PC-3 (cell line): ENCODE measurements around the gene IBTK. TPM values are rescaled to one million over a fixed set of nuclear protein-coding genes. Genes with fewer than 3 reads are reported as not detected.

ENCODE experiments used
- ATAC-seq: fragments of 200-7000 bp; cut with Tn5 transposase; 2 replicates; pipeline ENCODE4 v1.9.1; 2020; ENCODE audit warnings: mild to moderate bottlenecking, moderate library complexity
- BruUV-seq: library from RNA; stranded (reverse); fragments of 400-500 nt; replicated peaks from 2 replicates; lab custom pipeline; 2021; lab: Mats Ljungman, UMichigan
- CTCF ChIA-PET: fragments of 300-600 bp; sonication (Branson Sonifier 250); formaldehyde crosslinking; loops from one replicate; lab custom pipeline; 2022; ENCODE audit warnings: antibody characterized with exemption; lab: Charles Lee
- POLR2A ChIA-PET: fragments of 300-600 bp; sonication (Branson Sonifier 250); formaldehyde crosslinking; loops from one replicate; lab custom pipeline; 2022; ENCODE audit warnings: antibody characterized with exemption; ENCODE audit not compliant: unreplicated experiment; lab: Charles Lee
- DNase-seq: peaks from one replicate; pipeline ENCODE4 v3.0.0-alpha.2; 2015
- H2AFZ ChIP-seq: fragments of 300-600 bp; sonication (generic); 2 replicates; pipeline ENCODE4 v1.6.0; 2016; ENCODE audit warnings: antibody characterized with exemption, low read length
- H3F3A ChIP-seq: fragments of 300-600 bp; sonication (generic); one replicate; pipeline ENCODE4 v1.6.0; 2017; ENCODE audit warnings: antibody characterized with exemption, low read length, control low read depth, mild to moderate bottlenecking; ENCODE audit not compliant: unreplicated experiment
- H3K27ac ChIP-seq: fragments of 300-600 bp; sonication (generic); 2 replicates; pipeline ENCODE4 v1.5.1; 2016; ENCODE audit warnings: mild to moderate bottlenecking, low read length
- H3K27me3 ChIP-seq: fragments of 300-600 bp; sonication (generic); 2 replicates; pipeline ENCODE4 v1.6.1; 2016; ENCODE audit warnings: low read length, mixed read lengths
- H3K36me3 ChIP-seq: fragments of 300-600 bp; sonication (generic); 2 replicates; pipeline ENCODE4 v1.6.1; 2016; ENCODE audit warnings: low read depth, mixed run types, low read length, mixed read lengths
- H3K4me1 ChIP-seq: fragments of 300-600 bp; sonication (generic); 2 replicates; pipeline ENCODE4 v1.5.1; 2016; ENCODE audit warnings: low read length; ENCODE audit not compliant: insufficient read depth
- H3K4me2 ChIP-seq: fragments of 300-600 bp; sonication (generic); 2 replicates; pipeline ENCODE4 v1.6.0; 2016; ENCODE audit warnings: low read length
- H3K4me3 ChIP-seq: fragments of 300-600 bp; sonication (generic); 2 replicates; pipeline ENCODE4 v1.5.1; 2016; ENCODE audit warnings: mild to moderate bottlenecking, low read length, mixed read lengths
- H3K79me2 ChIP-seq: fragments of 300-600 bp; sonication (generic); 2 replicates; pipeline ENCODE4 v1.6.1; 2017; ENCODE audit warnings: low read length, mixed read lengths
- H3K9ac ChIP-seq: fragments of 300-600 bp; sonication (generic); 2 replicates; pipeline ENCODE4 v1.6.0; 2016; ENCODE audit warnings: mild to moderate bottlenecking, low read length
- H3K9me2 ChIP-seq: fragments of 300-600 bp; sonication (generic); replicated peaks from 2 replicates; pipeline ENCODE4 v1.6.1; 2016; ENCODE audit warnings: mixed run types, low read length, mixed read lengths
- H3K9me3 ChIP-seq: fragments of 300-600 bp; sonication (generic); 2 replicates; pipeline ENCODE4 v1.6.1; 2016; ENCODE audit warnings: low read length, mixed read lengths
- H4K20me1 ChIP-seq: fragments of 300-600 bp; sonication (generic); 2 replicates; pipeline ENCODE4 v1.6.1; 2016; ENCODE audit warnings: low read length, mixed read lengths
- EZH2 ChIP-seq: fragments of 300-600 bp; sonication (generic); IDR thresholded peaks from one replicate; pipeline ENCODE4 v1.6.1; 2017; ENCODE audit warnings: antibody characterized with exemption, mild to moderate bottlenecking, low read length; ENCODE audit not compliant: unreplicated experiment
- EZH2phosphoT487 ChIP-seq: fragments of 300-600 bp; sonication (generic); IDR thresholded peaks from 2 replicates; pipeline ENCODE4 v1.6.1; 2018; ENCODE audit warnings: mild to moderate bottlenecking, antibody characterized with exemption, low read length, borderline replicate concordance
- intact Hi-C: fragments of 100-400 bp; cut with micrococcal nuclease; formaldehyde crosslinking; loops from 2 replicates; pipeline ENCODE4 v1.9.0; 2023
- total RNA-seq: library from RNA; depleted of rRNA; stranded (reverse); fragments of >200 nt; gene quantifications from 2 replicates; pipeline ENCODE4 v1.2.3, GENCODE V29; 2014
- TF ChIP-seq, protein P1 (sequence below): fragments of 300-600 bp; sonication (generic); conservative IDR thresholded peaks from 2 replicates; pipeline ENCODE4 v1.5.1; 2017; ENCODE audit warnings: antibody characterized with exemption, low read depth, mild to moderate bottlenecking, low read length

The IBTK gene
- total RNA-seq, 1 experiment from 2014 or later, result 17.2 TPM

DNA sequence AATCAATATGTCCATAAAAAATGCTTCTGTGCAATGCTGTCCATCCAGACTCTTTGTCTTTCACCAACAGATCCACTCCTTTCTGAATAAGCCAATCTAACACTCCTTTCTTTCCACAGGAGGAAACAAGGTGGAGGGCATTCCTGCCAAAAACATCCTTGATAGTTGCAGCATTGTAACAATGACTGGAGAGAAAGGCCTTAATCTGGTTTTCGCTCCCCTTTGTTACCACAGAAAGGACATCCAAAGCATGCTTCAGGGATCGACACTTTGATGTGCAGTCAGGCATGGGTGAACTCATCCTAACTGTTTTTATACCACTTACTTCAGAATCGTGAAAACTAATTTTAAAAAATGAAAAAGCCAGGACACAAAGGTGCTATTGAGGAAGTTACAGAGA is 7.4 kb downstream of the IBTK start:
- peaks cover 5% of the 10 kb centered on the region for H3K36me3 ChIP-seq
- no peak overlapping the region for H3K27ac ChIP-seq
- POLR2A ChIA-PET, result no interaction called here
- TF ChIP-seq EZH2, result no peak
- TF ChIP-seq EZH2phosphoT487, result no peak
- TF ChIP-seq, protein P1, sequence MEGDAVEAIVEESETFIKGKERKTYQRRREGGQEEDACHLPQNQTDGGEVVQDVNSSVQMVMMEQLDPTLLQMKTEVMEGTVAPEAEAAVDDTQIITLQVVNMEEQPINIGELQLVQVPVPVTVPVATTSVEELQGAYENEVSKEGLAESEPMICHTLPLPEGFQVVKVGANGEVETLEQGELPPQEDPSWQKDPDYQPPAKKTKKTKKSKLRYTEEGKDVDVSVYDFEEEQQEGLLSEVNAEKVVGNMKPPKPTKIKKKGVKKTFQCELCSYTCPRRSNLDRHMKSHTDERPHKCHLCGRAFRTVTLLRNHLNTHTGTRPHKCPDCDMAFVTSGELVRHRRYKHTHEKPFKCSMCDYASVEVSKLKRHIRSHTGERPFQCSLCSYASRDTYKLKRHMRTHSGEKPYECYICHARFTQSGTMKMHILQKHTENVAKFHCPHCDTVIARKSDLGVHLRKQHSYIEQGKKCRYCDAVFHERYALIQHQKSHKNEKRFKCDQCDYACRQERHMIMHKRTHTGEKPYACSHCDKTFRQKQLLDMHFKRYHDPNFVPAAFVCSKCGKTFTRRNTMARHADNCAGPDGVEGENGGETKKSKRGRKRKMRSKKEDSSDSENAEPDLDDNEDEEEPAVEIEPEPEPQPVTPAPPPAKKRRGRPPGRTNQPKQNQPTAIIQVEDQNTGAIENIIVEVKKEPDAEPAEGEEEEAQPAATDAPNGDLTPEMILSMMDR, result no peak
- H2AFZ ChIP-seq, result no peak overlapping the region
- no peaks in the 10 kb centered on the region for H3K27me3 ChIP-seq
- ATAC-seq, result no peak
- no peak overlapping the region for H3K4me3 ChIP-seq
- no peak overlapping the region for H3K4me2 ChIP-seq
- no peaks in the 10 kb centered on the region for H3F3A ChIP-seq
- H3K9me3 ChIP-seq, result no peaks in the 10 kb centered on the region
- H3K4me1 ChIP-seq, result peaks cover 14% of the 10 kb centered on the region; the same call in 1 of the 2 replicates
- CTCF ChIA-PET, result no interaction called here
- H3K9ac ChIP-seq, result no peak overlapping the region
- peaks cover 81% of the 10 kb centered on the region for H3K79me2 ChIP-seq
- no peak for DNase-seq
- intact Hi-C loops, result loop anchor here (10.0 kb wide), 1 partner anchor 955 kb away; the partner anchor contains the start of genes PGM3 and RWDD2A
- BruUV-seq, result no TSS peak
- H4K20me1 ChIP-seq, result peaks cover 10% of the 10 kb centered on the region; the same call in 1 of the 2 replicates
- no peaks in the 10 kb centered on the region for H3K9me2 ChIP-seq

DNA sequence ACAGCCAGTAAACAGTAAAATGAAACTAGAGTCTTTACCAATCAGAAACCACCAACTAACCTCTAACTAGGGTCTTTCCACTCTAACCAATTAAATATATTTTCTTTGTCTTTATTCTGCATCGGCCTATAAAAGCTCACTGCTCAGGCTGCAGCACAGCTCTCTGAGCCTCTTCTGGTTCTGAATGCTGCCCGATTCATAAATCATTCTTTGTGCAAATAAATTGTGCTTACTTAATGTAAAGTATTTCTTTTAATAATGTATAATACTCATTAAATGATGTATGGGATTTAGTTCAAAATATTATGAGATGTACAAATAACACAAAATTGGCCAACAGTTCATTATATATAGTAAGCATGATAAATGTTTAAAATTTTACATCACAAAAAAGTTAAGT is 7.9 kb downstream of the IBTK start:
- Histone ChIP-seq H3K4me1 (peaks cover 8% of the 10 kb centered on the region; the same call in 1 of the 2 replicates), H3K9ac (no peak overlapping the region), H3F3A (no peaks in the 10 kb centered on the region), H3K27me3 (no peaks in the 10 kb centered on the region), H4K20me1 (peaks cover 7% of the 10 kb centered on the region; the same call in 1 of the 2 replicates), H3K27ac (no peak overlapping the region), H3K9me2 (no peaks in the 10 kb centered on the region), H3K4me2 (no peak overlapping the region), H2AFZ (no peak overlapping the region), H3K9me3 (no peaks in the 10 kb centered on the region), H3K36me3 (peaks cover 5% of the 10 kb centered on the region), H3K4me3 (no peak overlapping the region), H3K79me2 (peaks cover 75% of the 10 kb centered on the region)
- ChIA-PET CTCF (no interaction called here), POLR2A (no interaction called here)
- no peak for DNase-seq
- no TSS peak for BruUV-seq
- intact Hi-C loops, result no loop called here
- TF ChIP-seq, protein P1, result no peak
- no peak for TF ChIP-seq EZH2phosphoT487
- no peak for TF ChIP-seq EZH2
- no peak for ATAC-seq

DNA sequence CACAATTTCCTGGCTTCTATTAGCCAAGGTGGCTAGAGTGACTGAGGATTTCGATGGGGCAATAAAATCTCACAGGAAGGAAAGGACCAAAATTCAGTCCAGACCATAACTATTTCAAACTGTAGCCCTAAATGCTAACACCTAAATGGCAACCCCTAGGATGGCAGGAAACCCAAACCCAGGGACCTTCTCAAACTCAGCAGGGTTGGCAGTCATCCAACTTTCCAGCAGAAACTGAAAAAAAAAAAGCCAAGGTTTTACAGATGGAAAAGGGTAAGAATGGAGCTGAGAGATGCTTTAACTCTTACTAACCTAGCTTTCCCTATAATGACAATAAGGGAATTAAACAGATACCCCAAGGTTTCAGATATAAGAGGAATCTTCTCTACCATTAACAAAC is 10.5 kb downstream of the IBTK start:
- CTCF ChIA-PET, result no interaction called here

More for the DNA sequence above, 10.5 kb downstream of the IBTK start:
- no peaks in the 10 kb centered on the region for H3K4me1 ChIP-seq
- H3K79me2 ChIP-seq, result peaks cover 49% of the 10 kb centered on the region
- intact Hi-C loops, result no loop called here
- no peaks in the 10 kb centered on the region for H3K9me2 ChIP-seq
- no peaks in the 10 kb centered on the region for H4K20me1 ChIP-seq
- H3K27me3 ChIP-seq, result no peaks in the 10 kb centered on the region
- no peaks in the 10 kb centered on the region for H3F3A ChIP-seq
- H3K27ac ChIP-seq, result no peak overlapping the region
- H2AFZ ChIP-seq, result no peak overlapping the region
- POLR2A ChIA-PET, result no interaction called here
- BruUV-seq, result no TSS peak
- no peak overlapping the region for H3K4me3 ChIP-seq
- no peak overlapping the region for H3K4me2 ChIP-seq
- H3K9me3 ChIP-seq, result no peaks in the 10 kb centered on the region
- DNase-seq (no peak), ATAC-seq (no peak)
- no peak overlapping the region for H3K9ac ChIP-seq
- peaks cover 8% of the 10 kb centered on the region; the same call in 1 of the 2 replicates for H3K36me3 ChIP-seq
- no peak for TF ChIP-seq EZH2
- TF ChIP-seq EZH2phosphoT487, result no peak
- TF ChIP-seq, protein P1, result no peak
